Stimulated activated naive CD4-positive, alpha-beta T cell treated with Interleukin-2 at 50 U/mL for 16 hours (primary cell): ENCODE data around the gene MERTK.
"Not testable (repeated sequence)": the region's sequence is repeated elsewhere in the genome, so short reads cannot be mapped to it uniquely, and the experiment has no call there.

ENCODE experiments used
- DNase-seq: peaks from one replicate; lab custom pipeline; 2025; lab: John Stamatoyannopoulos, UW

MERTK gene

DNA sequence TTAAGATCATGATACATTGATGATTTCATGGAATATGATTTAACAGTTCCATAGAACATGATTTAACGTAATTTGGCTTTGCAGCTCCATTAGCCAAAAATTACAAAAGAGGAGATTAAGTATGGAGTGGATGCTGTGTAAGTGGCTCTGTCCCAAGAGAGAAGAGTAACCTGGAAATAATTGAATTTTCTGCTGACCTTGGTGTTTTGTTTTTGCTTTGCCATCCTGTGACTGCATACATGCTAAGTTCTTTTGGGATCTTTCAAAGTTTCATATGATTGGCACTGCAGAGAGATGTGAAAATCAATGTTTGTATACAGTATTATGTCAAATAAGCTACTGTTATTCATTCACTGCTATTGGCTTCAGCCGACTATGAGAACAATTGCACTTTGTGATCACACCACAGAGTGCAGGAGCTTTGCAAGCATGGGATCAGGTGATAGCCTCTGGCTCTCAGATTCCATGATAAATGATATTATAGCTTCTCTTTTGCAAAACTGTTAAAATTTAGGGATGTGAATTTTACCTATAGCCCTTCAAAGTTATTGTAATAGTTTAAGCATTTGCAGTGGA lies 110.6 kb downstream of the MERTK start:
- no peak for DNase-seq

DNA sequence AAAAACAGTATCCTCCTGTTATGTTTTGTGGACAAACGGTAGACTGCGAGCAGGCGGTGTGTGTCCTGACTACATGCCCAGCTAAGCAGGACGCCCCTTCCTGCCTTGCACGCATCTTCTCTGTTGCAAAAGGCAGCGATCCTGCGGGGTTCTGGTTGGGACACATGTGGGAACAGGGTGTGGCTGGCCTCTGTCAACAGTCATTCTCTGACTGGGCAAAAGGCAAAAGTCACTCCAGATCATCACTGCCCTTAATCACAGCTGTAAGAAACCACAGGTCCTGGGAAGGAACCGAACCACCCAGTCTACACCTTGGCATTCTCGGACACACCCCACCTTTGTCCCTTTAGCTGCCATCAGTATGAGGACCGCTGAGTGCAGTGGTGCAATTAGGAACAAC lies 112.3 kb downstream of the MERTK start:
- DNase-seq = no peak

- no peak for DNase-seq
Measured at GRCh38 chr2:112012556-112012955, 114.1 kb downstream of the MERTK start.

GRCh38 chr2:112018846-112019245 lies 120.4 kb downstream of the MERTK start:
- DNase-seq = no peak

DNA sequence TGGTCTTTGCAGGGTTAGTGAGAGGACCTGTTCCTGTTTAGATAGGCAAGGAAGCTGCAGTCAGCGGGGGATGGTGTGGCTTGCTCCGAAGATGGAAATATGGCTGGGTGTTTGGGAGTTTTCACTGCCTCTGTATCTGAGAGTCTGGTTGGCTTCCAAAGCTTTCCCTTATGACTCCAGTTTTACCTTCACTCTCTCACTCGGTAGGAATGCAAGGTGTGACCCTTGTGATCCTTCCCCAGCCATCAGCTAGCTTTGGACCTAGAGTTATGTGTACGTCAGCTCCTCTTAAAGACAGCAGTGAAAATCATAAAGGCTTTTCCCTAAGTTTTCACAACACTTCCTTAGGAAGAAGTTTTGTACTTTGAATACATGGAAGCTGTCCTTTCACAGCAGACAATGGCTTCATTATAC lies 121.2 kb downstream of the MERTK start:
- DNase-seq = no peak

DNA sequence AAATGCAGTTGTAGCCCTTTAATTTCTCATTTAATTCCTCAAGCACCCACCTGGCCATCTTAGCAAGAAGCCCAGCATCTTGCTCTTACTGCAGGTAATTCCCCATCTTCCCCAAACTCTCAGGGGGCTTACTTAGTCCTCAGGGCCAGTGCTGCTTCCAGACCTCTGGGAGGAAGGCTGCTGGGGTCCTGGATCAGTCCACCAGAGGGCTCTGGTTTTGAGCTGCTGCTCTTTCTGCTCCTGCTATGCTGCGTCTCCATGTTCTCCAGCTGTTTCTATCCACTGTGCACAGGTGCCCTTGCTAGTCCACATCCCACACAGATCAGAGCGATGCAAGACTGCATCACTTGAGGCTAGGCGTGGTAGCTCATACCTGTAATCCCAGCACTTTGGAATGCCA lies 122.2 kb downstream of the MERTK start:
- DNase-seq = no peak

GRCh38 chr2:112021290-112021689 lies 122.9 kb downstream of the MERTK start:
- no peak for DNase-seq

DNA sequence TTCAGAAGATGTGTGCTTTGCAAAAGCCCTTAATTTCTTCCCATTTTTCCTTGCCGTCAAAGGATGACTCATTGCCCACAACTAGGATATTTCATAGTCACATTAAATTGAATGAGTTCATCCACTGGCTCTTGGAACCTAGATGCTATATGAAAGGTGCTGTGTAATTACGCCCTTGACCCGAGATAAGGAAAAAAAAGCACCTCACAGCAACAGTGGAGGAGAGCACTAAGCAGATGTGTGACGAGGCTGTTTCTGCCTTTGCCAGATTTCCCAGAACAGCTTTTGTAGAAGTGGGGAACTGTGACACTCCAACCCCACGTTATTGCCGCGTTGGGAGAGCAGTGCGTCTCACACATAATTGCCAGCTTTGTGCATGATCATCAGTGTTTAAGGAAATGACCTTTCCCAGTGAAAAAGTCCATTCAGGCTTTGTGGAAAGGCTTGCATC lies 123.4 kb downstream of the MERTK start:
- no peak for DNase-seq

- no peak for DNase-seq
Measured at GRCh38 chr2:112023707-112024106, 125.3 kb downstream of the MERTK start.

DNA sequence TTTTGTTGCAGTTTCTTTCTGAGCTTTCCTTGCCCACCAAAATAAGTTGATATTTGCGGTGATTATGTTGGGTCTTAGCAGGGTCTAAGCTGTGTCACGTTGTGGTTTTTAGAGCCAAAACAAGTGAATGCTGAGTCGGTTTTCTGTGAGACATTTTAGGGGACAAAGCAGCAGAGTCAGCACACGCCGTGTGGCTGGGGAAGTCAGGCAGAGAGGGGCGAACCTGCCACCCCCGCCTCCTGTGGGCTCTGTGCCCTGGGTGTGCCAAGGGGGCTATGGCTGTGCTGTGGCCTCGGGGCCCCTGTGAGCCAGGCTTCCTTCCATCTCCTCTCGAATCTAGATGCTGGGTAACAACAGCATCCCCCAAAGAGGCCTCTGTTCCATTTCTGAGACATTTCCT lies 125.8 kb downstream of the MERTK start:
- no peak for DNase-seq

DNA sequence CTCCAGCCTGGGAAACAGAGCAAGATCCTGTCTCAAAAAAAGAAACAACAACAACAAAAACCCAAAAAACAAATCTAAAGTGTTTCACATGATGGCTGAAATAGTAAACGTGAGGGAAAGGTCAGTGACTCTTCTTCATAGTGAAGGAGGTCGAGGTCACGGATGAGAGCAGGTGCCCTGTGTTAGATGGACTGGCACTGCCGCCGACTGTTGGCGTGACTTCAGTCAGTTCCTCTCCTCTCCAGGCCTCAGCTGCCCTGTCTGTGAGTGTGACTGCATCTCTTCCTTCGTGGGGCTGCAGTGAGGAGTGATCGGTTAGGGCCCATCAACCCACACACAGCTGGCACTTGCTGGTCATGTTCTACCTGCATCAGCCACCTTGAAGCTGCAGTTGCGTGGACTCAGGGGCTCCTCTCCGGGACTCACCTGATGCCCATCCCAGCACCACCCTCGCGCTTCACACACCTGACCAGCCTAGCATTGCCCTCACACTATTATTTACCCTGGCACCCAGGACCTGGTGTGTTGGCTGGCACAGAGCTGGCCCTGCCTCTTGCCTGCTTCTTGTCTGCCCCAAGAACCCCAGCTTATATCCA lies 126.6 kb downstream of the MERTK start:
- no peak for DNase-seq

DNA sequence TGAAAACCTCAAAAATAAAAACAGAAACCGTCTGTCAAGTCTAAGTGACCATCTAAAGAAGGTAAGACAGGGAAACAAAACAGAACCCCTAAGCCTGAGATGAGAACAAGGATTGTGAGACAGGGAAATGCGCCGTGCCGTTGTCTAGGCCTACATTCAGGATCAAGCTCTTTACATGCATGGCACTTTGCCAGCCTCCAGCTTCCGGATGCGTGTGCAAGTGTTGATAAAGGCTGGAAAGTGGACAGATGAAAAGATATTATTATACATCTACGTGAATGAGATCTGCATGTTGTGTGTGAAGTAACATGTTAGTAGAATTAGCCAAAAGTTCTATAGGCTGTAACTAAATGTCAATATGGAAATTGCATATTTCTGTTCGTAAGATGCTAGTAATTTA lies 128.1 kb downstream of the MERTK start:
- DNase-seq = no peak

- no peak for DNase-seq
Measured at GRCh38 chr2:112027767-112028166, 129.4 kb downstream of the MERTK start.

GRCh38 chr2:112029164-112029563 lies 130.8 kb downstream of the MERTK start:
- DNase-seq = no peak

GRCh38 chr2:112031473-112032223 lies 133.2 kb downstream of the MERTK start:
- no peak for DNase-seq

GRCh38 chr2:112032224-112032586 lies 133.8 kb downstream of the MERTK start:
- DNase-seq = no peak

- DNase-seq = no peak
Measured at GRCh38 chr2:112032689-112033465, 134.5 kb downstream of the MERTK start.

GRCh38 chr2:112033600-112033999 lies 135.2 kb downstream of the MERTK start:
- no peak for DNase-seq

DNA sequence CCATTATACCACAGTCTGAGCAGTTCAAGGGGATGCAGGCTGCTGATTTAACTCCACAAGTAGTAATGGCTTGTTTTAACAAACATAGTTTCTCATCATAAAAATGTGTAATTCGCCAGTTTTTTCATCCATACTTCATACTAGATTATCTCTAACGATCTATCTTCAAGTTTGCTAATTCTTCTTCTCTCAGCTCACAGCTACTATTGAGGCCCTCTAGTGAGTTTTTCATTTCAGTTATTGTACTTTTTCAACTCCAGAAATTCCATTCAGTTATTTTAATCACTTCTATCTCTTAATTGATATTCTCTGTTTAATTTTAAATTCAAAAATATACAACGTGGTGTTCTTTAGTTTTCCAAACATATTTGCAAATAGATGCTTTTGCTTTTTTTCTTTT lies 136.5 kb downstream of the MERTK start:
- DNase-seq = no peak

- DNase-seq = no peak
Measured at GRCh38 chr2:112035786-112036185, 137.4 kb downstream of the MERTK start.

DNA sequence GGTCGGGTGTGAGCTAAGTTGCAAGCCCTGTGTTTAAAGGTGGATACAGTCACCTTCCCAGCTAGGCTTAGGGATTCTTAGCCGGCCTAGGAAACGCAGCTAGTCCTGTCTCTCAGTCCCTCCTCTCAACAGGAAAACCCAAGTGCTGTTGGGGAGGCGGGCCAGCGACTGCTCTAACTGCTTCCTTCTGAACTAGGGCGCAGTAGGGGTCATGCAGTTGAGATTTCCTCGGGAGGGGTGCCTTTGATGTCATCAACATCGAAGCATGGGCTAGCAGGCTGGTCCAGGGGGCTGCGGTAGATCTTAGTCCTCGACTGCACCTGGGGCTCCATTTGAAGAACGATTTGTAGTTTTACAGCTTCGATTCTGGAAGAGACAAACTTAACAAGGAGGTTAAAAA lies 141.1 kb downstream of the MERTK start:
- DNase-seq = not testable (repeated sequence)

DNA sequence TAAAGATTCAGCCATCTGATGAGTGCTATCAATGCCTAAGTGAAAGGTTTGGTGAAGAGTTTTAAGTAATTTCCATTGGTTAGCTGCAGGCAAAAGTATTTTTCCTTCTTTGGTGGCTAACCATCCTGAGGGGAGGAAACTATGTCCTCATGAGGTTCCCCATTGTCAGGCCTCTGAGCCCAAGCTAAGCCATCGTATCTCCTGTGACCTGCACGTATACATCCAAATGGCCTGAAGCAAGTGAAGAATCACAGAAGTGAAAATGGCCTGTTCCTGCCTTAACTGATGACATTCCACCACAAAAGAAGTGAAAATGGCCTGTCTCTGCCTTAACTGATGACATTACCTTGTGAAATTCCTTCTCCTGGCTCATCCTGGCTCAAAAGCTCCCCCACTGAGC lies 141.7 kb downstream of the MERTK start:
- not testable (repeated sequence) for DNase-seq

- DNase-seq = not testable (repeated sequence)
Measured at GRCh38 chr2:112041460-112041859, 143.1 kb downstream of the MERTK start.
